Stimulated activated naive CD8-positive, alpha-beta T cell treated with anti-CD3 and anti-CD28 coated beads, Interleukin-15, Interleukin-2, amounts not matched to agents 100 ng/mL and 50 ng/mL, for 24 hours (primary cell): ENCODE results near the gene KCNIP1.

ENCODE experiments used
- H3K27ac Mint-ChIP-seq: one replicate; pipeline ENCODE4 v1.8.0; 2021; ENCODE audit warnings: mild to moderate bottlenecking, mixed read lengths
- H3K27me3 Mint-ChIP-seq: one replicate; pipeline ENCODE4 v1.8.0; 2021; ENCODE audit warnings: mixed read lengths
- H3K36me3 Mint-ChIP-seq: one replicate; pipeline ENCODE4 v1.8.0; 2021; ENCODE audit warnings: low read depth, mixed read lengths
- H3K4me1 Mint-ChIP-seq: one replicate; pipeline ENCODE4 v1.8.0; 2021; ENCODE audit warnings: low read depth, mixed read lengths
- H3K4me3 Mint-ChIP-seq: one replicate; pipeline ENCODE4 v1.8.0; 2021; ENCODE audit warnings: mild to moderate bottlenecking, mixed read lengths
- H3K9me3 Mint-ChIP-seq: one replicate; pipeline ENCODE4 v1.8.0; 2021; ENCODE audit warnings: mixed read lengths

The KCNIP1 gene

GRCh38 chr5:170700503-170700902 lies 196.7 kb downstream of the KCNIP1 start:
- Mint-ChIP-seq H3K4me3 (no peak overlapping the region), H3K27ac (no peak overlapping the region), H3K27me3 (peaks cover 34% of the 10 kb centered on the region), H3K4me1 (no peaks in the 10 kb centered on the region), H3K9me3 (no peaks in the 10 kb centered on the region), H3K36me3 (no peaks in the 10 kb centered on the region)

GRCh38 chr5:170701334-170701733 lies 197.5 kb downstream of the KCNIP1 start:
- peaks cover 33% of the 10 kb centered on the region for H3K27me3 Mint-ChIP-seq
- H3K4me3 Mint-ChIP-seq: no peak overlapping the region
- H3K9me3 Mint-ChIP-seq: no peaks in the 10 kb centered on the region
- H3K36me3 Mint-ChIP-seq: no peaks in the 10 kb centered on the region
- H3K27ac Mint-ChIP-seq: no peak overlapping the region
- H3K4me1 Mint-ChIP-seq: no peaks in the 10 kb centered on the region

- Mint-ChIP-seq H3K27me3 (peaks cover 33% of the 10 kb centered on the region), H3K9me3 (no peaks in the 10 kb centered on the region), H3K27ac (no peak overlapping the region), H3K36me3 (no peaks in the 10 kb centered on the region), H3K4me1 (no peaks in the 10 kb centered on the region), H3K4me3 (no peak overlapping the region)
Observed at GRCh38 chr5:170704417-170705192, 200.8 kb downstream of the KCNIP1 start.

GRCh38 chr5:170709640-170710039 lies 205.8 kb downstream of the KCNIP1 start:
- no peaks in the 10 kb centered on the region for H3K4me1 Mint-ChIP-seq
- no peak overlapping the region for H3K4me3 Mint-ChIP-seq
- no peak overlapping the region for H3K27ac Mint-ChIP-seq
- H3K9me3 Mint-ChIP-seq: peaks cover 4% of the 10 kb centered on the region
- no peaks in the 10 kb centered on the region for H3K36me3 Mint-ChIP-seq
- H3K27me3 Mint-ChIP-seq: peaks cover 32% of the 10 kb centered on the region

GRCh38 chr5:170711300-170711699 lies 207.5 kb downstream of the KCNIP1 start:
- no peak overlapping the region for H3K4me3 Mint-ChIP-seq
- peaks cover 34% of the 10 kb centered on the region for H3K27me3 Mint-ChIP-seq
- H3K36me3 Mint-ChIP-seq: no peaks in the 10 kb centered on the region
- no peak overlapping the region for H3K27ac Mint-ChIP-seq
- H3K9me3 Mint-ChIP-seq: peaks cover 4% of the 10 kb centered on the region
- H3K4me1 Mint-ChIP-seq: no peaks in the 10 kb centered on the region

GRCh38 chr5:170715141-170715540 lies 211.3 kb downstream of the KCNIP1 start:
- Mint-ChIP-seq H3K9me3 (peaks cover 4% of the 10 kb centered on the region), H3K4me3 (no peak overlapping the region), H3K4me1 (no peaks in the 10 kb centered on the region), H3K27me3 (peaks cover 27% of the 10 kb centered on the region), H3K36me3 (no peaks in the 10 kb centered on the region), H3K27ac (no peak overlapping the region)

- Mint-ChIP-seq H3K27ac (no peak overlapping the region), H3K27me3 (peaks cover 18% of the 10 kb centered on the region), H3K4me3 (no peak overlapping the region), H3K4me1 (no peaks in the 10 kb centered on the region), H3K9me3 (peaks cover under 1% of the 10 kb centered on the region), H3K36me3 (no peaks in the 10 kb centered on the region)
Observed at GRCh38 chr5:170716396-170716795, 212.6 kb downstream of the KCNIP1 start.

- Mint-ChIP-seq H3K27ac (no peak overlapping the region), H3K9me3 (no peaks in the 10 kb centered on the region), H3K4me1 (no peaks in the 10 kb centered on the region), H3K4me3 (no peak overlapping the region), H3K36me3 (no peaks in the 10 kb centered on the region), H3K27me3 (peaks cover 25% of the 10 kb centered on the region)
Observed at GRCh38 chr5:170719551-170719950, 215.7 kb downstream of the KCNIP1 start.

- Mint-ChIP-seq H3K4me3 (no peak overlapping the region), H3K9me3 (no peaks in the 10 kb centered on the region), H3K36me3 (no peaks in the 10 kb centered on the region), H3K27ac (no peak overlapping the region), H3K27me3 (peaks cover 29% of the 10 kb centered on the region), H3K4me1 (no peaks in the 10 kb centered on the region)
Observed at GRCh38 chr5:170720179-170720578, 216.4 kb downstream of the KCNIP1 start.

GRCh38 chr5:170720984-170721383 lies 217.2 kb downstream of the KCNIP1 start:
- H3K36me3 Mint-ChIP-seq: no peaks in the 10 kb centered on the region
- no peaks in the 10 kb centered on the region for H3K4me1 Mint-ChIP-seq
- peaks cover 28% of the 10 kb centered on the region for H3K27me3 Mint-ChIP-seq
- H3K4me3 Mint-ChIP-seq: no peak overlapping the region
- no peak overlapping the region for H3K27ac Mint-ChIP-seq
- no peaks in the 10 kb centered on the region for H3K9me3 Mint-ChIP-seq

- Mint-ChIP-seq H3K27me3 (peaks cover 23% of the 10 kb centered on the region), H3K36me3 (no peaks in the 10 kb centered on the region), H3K9me3 (no peaks in the 10 kb centered on the region), H3K4me1 (no peaks in the 10 kb centered on the region), H3K4me3 (no peak overlapping the region), H3K27ac (no peak overlapping the region)
Observed at GRCh38 chr5:170721681-170722080, 217.9 kb downstream of the KCNIP1 start.

- H3K27ac Mint-ChIP-seq: no peak overlapping the region
- no peaks in the 10 kb centered on the region for H3K9me3 Mint-ChIP-seq
- peaks cover 30% of the 10 kb centered on the region for H3K27me3 Mint-ChIP-seq
- H3K4me1 Mint-ChIP-seq: no peaks in the 10 kb centered on the region
- H3K4me3 Mint-ChIP-seq: no peak overlapping the region
- H3K36me3 Mint-ChIP-seq: no peaks in the 10 kb centered on the region
Observed at GRCh38 chr5:170722316-170722715, 218.5 kb downstream of the KCNIP1 start.

- H3K4me3 Mint-ChIP-seq: no peak overlapping the region
- H3K27ac Mint-ChIP-seq: no peak overlapping the region
- no peaks in the 10 kb centered on the region for H3K36me3 Mint-ChIP-seq
- no peaks in the 10 kb centered on the region for H3K4me1 Mint-ChIP-seq
- peaks cover 3% of the 10 kb centered on the region for H3K9me3 Mint-ChIP-seq
- H3K27me3 Mint-ChIP-seq: peaks cover 33% of the 10 kb centered on the region
Observed at GRCh38 chr5:170731052-170731451, 227.2 kb downstream of the KCNIP1 start.

GRCh38 chr5:170732685-170733084 lies 228.9 kb downstream of the KCNIP1 start:
- peaks cover 25% of the 10 kb centered on the region for H3K27me3 Mint-ChIP-seq
- H3K36me3 Mint-ChIP-seq: no peaks in the 10 kb centered on the region
- peaks cover 3% of the 10 kb centered on the region for H3K9me3 Mint-ChIP-seq
- H3K27ac Mint-ChIP-seq: no peak overlapping the region
- no peak overlapping the region for H3K4me3 Mint-ChIP-seq
- no peaks in the 10 kb centered on the region for H3K4me1 Mint-ChIP-seq

- Mint-ChIP-seq H3K9me3 (peaks cover 3% of the 10 kb centered on the region), H3K27me3 (peaks cover 13% of the 10 kb centered on the region), H3K4me1 (no peaks in the 10 kb centered on the region), H3K4me3 (no peak overlapping the region), H3K27ac (no peak overlapping the region), H3K36me3 (no peaks in the 10 kb centered on the region)
Observed at GRCh38 chr5:170736966-170737365, 233.1 kb downstream of the KCNIP1 start.

- peaks cover 13% of the 10 kb centered on the region for H3K27me3 Mint-ChIP-seq
- no peaks in the 10 kb centered on the region for H3K4me1 Mint-ChIP-seq
- no peaks in the 10 kb centered on the region for H3K36me3 Mint-ChIP-seq
- H3K4me3 Mint-ChIP-seq: no peak overlapping the region
- no peak overlapping the region for H3K27ac Mint-ChIP-seq
- H3K9me3 Mint-ChIP-seq: peaks cover 3% of the 10 kb centered on the region
Observed at GRCh38 chr5:170737591-170737990, 233.8 kb downstream of the KCNIP1 start.
